GM10266 (cell line): ENCODE data around the gene TNC.

ENCODE experiments used
- DNase-seq: peaks from one replicate; pipeline ENCODE4 v3.0.0; 2012; ENCODE audit errors: extremely low spot score
- CTCF ChIP-seq: IDR thresholded peaks from 2 replicates; pipeline ENCODE4 v1.5.1; 2012; ENCODE audit warnings: mild to moderate bottlenecking, low read depth; ENCODE audit not compliant: control insufficient read depth, insufficient read depth; ENCODE audit errors: missing control alignments

Gene TNC

GRCh38 chr9:115073456-115073855, 44.5 kb downstream of the TNC start:
- DNase-seq, result no peak
- no peak for TF ChIP-seq CTCF

- TF ChIP-seq CTCF, result no peak
- no peak for DNase-seq
These were observed 46.8 kb downstream of the TNC start for GRCh38 chr9:115071176-115071575.

GRCh38 chr9:115069771-115070170, 48.2 kb downstream of the TNC start:
- TF ChIP-seq CTCF, result no peak

GRCh38 chr9:115069302-115069701, 48.7 kb downstream of the TNC start:
- no peak for TF ChIP-seq CTCF
- no peak for DNase-seq

More at GRCh38 chr9:115069771-115070170, 48.2 kb downstream of the TNC start:
- no peak for DNase-seq

GRCh38 chr9:115068031-115068430, 49.9 kb downstream of the TNC start:
- TF ChIP-seq CTCF, result no peak

GRCh38 chr9:115063058-115063845, 54.7 kb downstream of the TNC start:
- DNase-seq, result no peak
- TF ChIP-seq CTCF, result no peak

More at GRCh38 chr9:115068031-115068430, 49.9 kb downstream of the TNC start:
- DNase-seq, result no peak

GRCh38 chr9:115058684-115059315, 59.2 kb downstream of the TNC start:
- TF ChIP-seq CTCF, result no peak
- no peak for DNase-seq
